Dermis blood vessel endothelial cell (primary cell): ENCODE results near the gene ZFP62. TPM values are rescaled to one million over a fixed set of nuclear protein-coding genes. Genes with fewer than 3 reads are reported as not detected.

Experiments used
- DNase-seq: peaks from one replicate; pipeline ENCODE4 v3.0.0; 2010
- total RNA-seq: library from RNA; depleted of rRNA; stranded (reverse); fragments of >200 nt; gene quantifications from 2 replicates; pipeline ENCODE4 v1.2.3, GENCODE V29; 2014

Gene ZFP62
- total RNA-seq, 1 donor from 2014 or later = 23.1 TPM

- no peak for DNase-seq
Measured at GRCh38 chr5:180866985-180867384, 5.9 kb upstream of the ZFP62 start.

- peak; percentile 9 for DNase-seq
Measured at GRCh38 chr5:180865981-180866695, 5.1 kb upstream of the ZFP62 start.

GRCh38 chr5:180862645-180863044 lies 1.6 kb upstream of the ZFP62 start:
- DNase-seq = no peak

- peak; percentile 54 for DNase-seq
Measured at GRCh38 chr5:180860273-180860886, 696 bp downstream of the ZFP62 start.

GRCh38 chr5:180858586-180858985 lies 2.5 kb downstream of the ZFP62 start:
- no peak for DNase-seq

GRCh38 chr5:180853848-180854176 lies 7.3 kb downstream of the ZFP62 start:
- no peak for DNase-seq

GRCh38 chr5:180853121-180853847 lies 7.8 kb downstream of the ZFP62 start:
- DNase-seq = peak; percentile 32

- DNase-seq = peak; percentile 61
Measured at GRCh38 chr5:180852495-180852894, 8.6 kb downstream of the ZFP62 start.

GRCh38 chr5:180850434-180851078 lies 10.5 kb downstream of the ZFP62 start:
- no peak for DNase-seq

GRCh38 chr5:180849827-180850226 lies 11.2 kb downstream of the ZFP62 start:
- DNase-seq = no peak

- no peak for DNase-seq
Measured at GRCh38 chr5:180848878-180849277, 12.2 kb downstream of the ZFP62 start.

- no peak for DNase-seq
Measured at GRCh38 chr5:180848265-180848664, 12.8 kb downstream of the ZFP62 start.

- DNase-seq = no peak
Measured at GRCh38 chr5:180847026-180847425, 14.1 kb downstream of the ZFP62 start.

GRCh38 chr5:180844858-180845257 lies 16.2 kb downstream of the ZFP62 start:
- DNase-seq = no peak

GRCh38 chr5:180844432-180844831 lies 16.6 kb downstream of the ZFP62 start:
- no peak for DNase-seq

- DNase-seq = no peak
Measured at GRCh38 chr5:180839935-180840334, 21.1 kb downstream of the ZFP62 start.

- no peak for DNase-seq
Measured at GRCh38 chr5:180839227-180839626, 21.8 kb downstream of the ZFP62 start.

GRCh38 chr5:180837478-180837877 lies 23.6 kb downstream of the ZFP62 start:
- DNase-seq = no peak

- DNase-seq = no peak
Measured at GRCh38 chr5:180832638-180833068, 28.4 kb downstream of the ZFP62 start.

- DNase-seq = peak; percentile 78
Measured at GRCh38 chr5:180831139-180832093, 29.7 kb downstream of the ZFP62 start.

GRCh38 chr5:180830253-180831138 lies 30.6 kb downstream of the ZFP62 start:
- DNase-seq = no peak
